Spleen (tissue), 7 donors: ENCODE measurements around the gene KIAA1217.

ENCODE experiments used
- POLR2A ChIP-seq, 3 donors: fragments of 450-650 bp; IDR thresholded peaks; one replicate each; pipeline ENCODE4 v1.5.1; 2017; ENCODE audit warnings: antibody characterized with exemption in 3 of 3, mild to moderate bottlenecking in 1 of 3
- POLR2AphosphoS5 ChIP-seq, 3 donors: sonication (generic); formaldehyde crosslinking; IDR thresholded peaks; one replicate each; pipeline ENCODE4 v1.5.1; 2017; ENCODE audit warnings: antibody characterized with exemption in 3 of 3
- TF ChIP-seq, protein P1 (sequence below), 11 experiments: fragments of 200-600 bp in 7 of 11; fragments of 450-650 bp in 4 of 11; sonication (generic) in 4 of 11; IDR thresholded peaks in 8 of 11; conservative IDR thresholded peaks in 3 of 11; 1 replicate in 7 of 11; 2 replicates in 4 of 11; pipeline versions ENCODE4 v1.4.0 to v1.8.0; 2016 to 2021; ENCODE audit warnings: antibody characterized with exemption in 11 of 11, inconsistent platforms in 4 of 11, mild to moderate bottlenecking in 1 of 11
- donor health status: DM: no; HTN: no; CAD: no; lungs with moderate emphysema.
- donor health status: DM: no; HTN: no; CAD: no.
- donor health status: DM: no; HTN: no; CAD: no.

DNA sequence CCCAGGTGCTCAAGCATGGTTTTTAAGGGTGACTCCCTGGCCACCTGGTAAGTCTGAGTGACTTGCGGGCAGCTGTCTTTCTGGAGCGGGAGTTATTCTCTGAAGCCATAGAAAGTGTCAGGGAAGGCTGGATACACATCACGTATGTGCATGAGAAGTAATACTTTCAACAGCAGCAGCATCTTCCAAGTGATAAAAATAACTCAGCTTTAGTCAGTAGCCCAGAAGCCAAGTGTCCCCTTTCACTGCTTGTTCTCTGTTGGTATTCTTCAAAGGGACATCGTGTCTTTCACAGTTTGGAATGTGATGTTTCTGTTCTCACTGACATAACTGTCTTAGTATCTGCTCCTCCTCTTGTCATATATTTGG is 97.6 kb downstream of the KIAA1217 start:
- TF ChIP-seq, protein P1, sequence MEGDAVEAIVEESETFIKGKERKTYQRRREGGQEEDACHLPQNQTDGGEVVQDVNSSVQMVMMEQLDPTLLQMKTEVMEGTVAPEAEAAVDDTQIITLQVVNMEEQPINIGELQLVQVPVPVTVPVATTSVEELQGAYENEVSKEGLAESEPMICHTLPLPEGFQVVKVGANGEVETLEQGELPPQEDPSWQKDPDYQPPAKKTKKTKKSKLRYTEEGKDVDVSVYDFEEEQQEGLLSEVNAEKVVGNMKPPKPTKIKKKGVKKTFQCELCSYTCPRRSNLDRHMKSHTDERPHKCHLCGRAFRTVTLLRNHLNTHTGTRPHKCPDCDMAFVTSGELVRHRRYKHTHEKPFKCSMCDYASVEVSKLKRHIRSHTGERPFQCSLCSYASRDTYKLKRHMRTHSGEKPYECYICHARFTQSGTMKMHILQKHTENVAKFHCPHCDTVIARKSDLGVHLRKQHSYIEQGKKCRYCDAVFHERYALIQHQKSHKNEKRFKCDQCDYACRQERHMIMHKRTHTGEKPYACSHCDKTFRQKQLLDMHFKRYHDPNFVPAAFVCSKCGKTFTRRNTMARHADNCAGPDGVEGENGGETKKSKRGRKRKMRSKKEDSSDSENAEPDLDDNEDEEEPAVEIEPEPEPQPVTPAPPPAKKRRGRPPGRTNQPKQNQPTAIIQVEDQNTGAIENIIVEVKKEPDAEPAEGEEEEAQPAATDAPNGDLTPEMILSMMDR (IDR thresholded peaks at IDR 0.05 in 8 of 11, conservative IDR thresholded peaks at IDR 0.05 in 3 of 11) = no peak
- TF ChIP-seq POLR2A (IDR thresholded peaks at IDR 0.05) = no peak
- TF ChIP-seq POLR2AphosphoS5 (IDR thresholded peaks at IDR 0.05) = no peak
